GM23338 (cell line): ENCODE results near the gene DCST2. TPM values are rescaled to one million over a fixed set of nuclear protein-coding genes. Genes with fewer than 3 reads are reported as not detected.
A peak's percentile ranks its signal among the peaks of the same experiment; 100 is the strongest.
"Not testable (repeated sequence)": the region's sequence is repeated elsewhere in the genome, so short reads cannot be mapped to it uniquely, and the experiment has no call there.

Experiments used
- ATAC-seq: fragments of 200-7000 bp; cut with Tn5 transposase; 3 replicates; pipeline ENCODE4 v1.9.1; 2020
- DNase-seq: peaks from one replicate; pipeline ENCODE4 v3.0.0-alpha.2; 2015; ENCODE audit warnings: low spot score
- H2AFZ ChIP-seq: fragments of 200-600 bp; sonication (generic); 2 replicates; pipeline ENCODE4 v1.8.0; 2016; ENCODE audit warnings: antibody characterized with exemption, mild to moderate bottlenecking, moderate library complexity
- H3F3A ChIP-seq: fragments of 200-600 bp; sonication (generic); replicated peaks from 2 replicates; pipeline ENCODE4 v1.8.0; 2017; ENCODE audit warnings: antibody characterized with exemption, mixed run types, low read depth
- H3K27ac ChIP-seq: fragments of 200-600 bp; sonication (generic); 2 replicates; pipeline ENCODE4 v1.6.1; 2016; ENCODE audit warnings: low read depth
- H3K27me3 ChIP-seq: fragments of 200-600 bp; sonication (generic); 2 replicates; pipeline ENCODE4 v1.8.0; 2016; ENCODE audit warnings: mild to moderate bottlenecking, mixed run types, moderate library complexity; ENCODE audit not compliant: insufficient read depth
- H3K36me3 ChIP-seq: fragments of 200-600 bp; sonication (generic); 2 replicates; pipeline ENCODE4 v1.8.0; 2016; ENCODE audit warnings: mild to moderate bottlenecking; ENCODE audit not compliant: insufficient read depth
- H3K4me1 ChIP-seq: fragments of 200-600 bp; sonication (generic); 2 replicates; pipeline ENCODE4 v1.8.0; 2016; ENCODE audit warnings: mild to moderate bottlenecking, moderate library complexity; ENCODE audit not compliant: insufficient read depth
- H3K4me2 ChIP-seq: fragments of 200-600 bp; sonication (generic); 2 replicates; pipeline ENCODE4 v1.7.1; 2017; ENCODE audit warnings: mixed run types
- H3K4me3 ChIP-seq: fragments of 200-600 bp; sonication (generic); 2 replicates; pipeline ENCODE4 v1.6.1; 2016; ENCODE audit warnings: mixed run types
- H3K79me2 ChIP-seq: fragments of 200-600 bp; sonication (generic); replicated peaks from 2 replicates; pipeline ENCODE4 v1.8.0; 2017; ENCODE audit warnings: mild to moderate bottlenecking; ENCODE audit not compliant: insufficient read depth
- H3K9me2 ChIP-seq: fragments of 200-600 bp; sonication (generic); 2 replicates; pipeline ENCODE4 v1.8.0; 2017; ENCODE audit not compliant: insufficient read depth
- H4K20me1 ChIP-seq: fragments of 200-600 bp; sonication (generic); replicated peaks from 2 replicates; pipeline ENCODE4 v1.8.0; 2017; ENCODE audit warnings: mild to moderate bottlenecking; ENCODE audit not compliant: insufficient read depth
- H3K27ac Mint-ChIP-seq: 2 replicates; pipeline ENCODE4 v1.8.0; 2020; ENCODE audit warnings: inconsistent platforms, mild to moderate bottlenecking, moderate library complexity, mixed read lengths
- H3K27me3 Mint-ChIP-seq: 3 replicates; pipeline ENCODE4 v1.8.0; 2022; ENCODE audit warnings: low read depth, mild to moderate bottlenecking, moderate library complexity, mixed read lengths, inconsistent platforms; ENCODE audit not compliant: insufficient read depth, poor library complexity
- H3K36me3 Mint-ChIP-seq: 3 replicates; pipeline ENCODE4 v1.8.0; 2021; ENCODE audit warnings: low read depth, mild to moderate bottlenecking, inconsistent platforms, moderate library complexity, mixed read lengths
- H3K4me1 Mint-ChIP-seq: 3 replicates; pipeline ENCODE4 v1.8.0; 2020; ENCODE audit warnings: mild to moderate bottlenecking, inconsistent platforms, mixed read lengths
- H3K4me3 Mint-ChIP-seq: 3 replicates; pipeline ENCODE4 v1.8.0; 2021; ENCODE audit warnings: moderate library complexity, mild to moderate bottlenecking, inconsistent platforms, mixed read lengths
- H3K9me3 Mint-ChIP-seq: 3 replicates; pipeline ENCODE4 v1.8.0; 2020; ENCODE audit warnings: moderate library complexity, mild to moderate bottlenecking, inconsistent platforms, mixed read lengths
- CREB1 ChIP-seq: fragments of 250-450 bp; sonication (Bioruptor Pico); IDR thresholded peaks from 2 replicates; pipeline ENCODE4 v1.5.0; 2020; ENCODE audit warnings: low read depth, mild to moderate bottlenecking, moderate library complexity
- ETS1 ChIP-seq: IDR thresholded peaks from 2 replicates; pipeline ENCODE4 v1.6.1; 2016; ENCODE audit warnings: antibody characterized with exemption
- EZH2 ChIP-seq: fragments of 200-600 bp; sonication (generic); IDR thresholded peaks from one replicate; pipeline ENCODE4 v1.8.0; 2017; ENCODE audit warnings: antibody characterized with exemption, mild to moderate bottlenecking, low read depth; ENCODE audit not compliant: unreplicated experiment
- EZH2phosphoT487 ChIP-seq: fragments of 200-600 bp; sonication (generic); IDR thresholded peaks from one replicate; pipeline ENCODE4 v1.8.1; 2018; ENCODE audit warnings: antibody characterized with exemption; ENCODE audit not compliant: unreplicated experiment
- NANOG ChIP-seq: IDR thresholded peaks from 2 replicates; pipeline ENCODE4 v1.6.1; 2016; ENCODE audit warnings: antibody characterized with exemption, borderline replicate concordance
- POLR2AphosphoS5 ChIP-seq: IDR thresholded peaks from 2 replicates; pipeline ENCODE4 v1.6.1; 2016; ENCODE audit warnings: antibody characterized with exemption, low read depth
- REST ChIP-seq: IDR thresholded peaks from one replicate; pipeline ENCODE4 v1.6.1; 2018; ENCODE audit warnings: antibody characterized with exemption; ENCODE audit not compliant: unreplicated experiment
- STAT1 ChIP-seq: IDR thresholded peaks from one replicate; pipeline ENCODE4 v1.6.1; 2016; ENCODE audit warnings: antibody characterized with exemption; ENCODE audit not compliant: unreplicated experiment
- ZNF114 ChIP-seq: fragments of 250-450 bp; sonication (Bioruptor Pico); IDR thresholded peaks from 2 replicates; pipeline ENCODE4 v1.5.0; 2020; ENCODE audit warnings: mild to moderate bottlenecking, moderate library complexity
- ZNF331 ChIP-seq: fragments of 250-450 bp; sonication (Bioruptor Pico); IDR thresholded peaks from 2 replicates; pipeline ENCODE4 v1.5.0; 2020; ENCODE audit warnings: low read depth, mild to moderate bottlenecking, moderate library complexity
- ZNF462 ChIP-seq: fragments of 250-450 bp; sonication (Bioruptor Pico); IDR thresholded peaks from 2 replicates; pipeline ENCODE4 v1.5.0; 2020; ENCODE audit warnings: mild to moderate bottlenecking, moderate library complexity
- polyA plus RNA-seq: library from polyadenylated mRNA; unstranded; fragments of >200 nt; fragmentation: Nextera tagmentation; extraction: Ambion mirVana; gene quantifications from 2 replicates; pipeline ENCODE4 v1.2.1, GENCODE V29; 2016
- total RNA-seq: library from RNA; depleted of rRNA; stranded (reverse); fragments of >200 nt; shearing (Covaris generic); gene quantifications from 2 replicates; pipeline ENCODE4 v1.2.3, GENCODE V29; 2014

Gene DCST2
- total and polyA plus RNA-seq, 2 experiments from 2014 or later, result 0.78 TPM; not detected in 1

GRCh38 chr1:154977762-154978161, 55.8 kb downstream of the DCST2 start:
- Histone ChIP-seq H4K20me1 (peaks cover 27% of the 10 kb centered on the region), H3K4me1 (peaks cover 18% of the 10 kb centered on the region), H3K79me2 (peaks cover 57% of the 10 kb centered on the region), H3K36me3 (peaks cover 26% of the 10 kb centered on the region; the same call in 1 of the 2 replicates), H3K4me2 (peak overlapping the region; percentile 84; the same call in 1 of the 2 replicates), H3F3A (peaks cover 29% of the 10 kb centered on the region)
- not testable (repeated sequence) for H3K27me3 Mint-ChIP-seq, H3K4me3 ChIP-seq, H3K9me3 Mint-ChIP-seq, H3K9me2 ChIP-seq, H2AFZ ChIP-seq, H3K27me3 ChIP-seq, H3K4me1 Mint-ChIP-seq, H3K4me3 Mint-ChIP-seq, DNase-seq, H3K27ac ChIP-seq, H3K27ac Mint-ChIP-seq, ATAC-seq
- peaks cover 55% of the 10 kb centered on the region for H3K36me3 Mint-ChIP-seq

GRCh38 chr1:154975409-154976059, 58.0 kb downstream of the DCST2 start:
- H2AFZ ChIP-seq, result no peak overlapping the region
- no peak for TF ChIP-seq REST
- TF ChIP-seq ZNF462 (CRISPR knock-in tag), result no peak
- no peak for TF ChIP-seq STAT1
- TF ChIP-seq ETS1, result no peak
- no peak for TF ChIP-seq EZH2phosphoT487
- TF ChIP-seq EZH2, result no peak
- TF ChIP-seq NANOG, result no peak
- TF ChIP-seq CREB1 (CRISPR knock-in tag), result no peak
- no peak for TF ChIP-seq POLR2AphosphoS5
- no peak for TF ChIP-seq ZNF331 (CRISPR knock-in tag)
- TF ChIP-seq ZNF114 (CRISPR knock-in tag), result no peak

More at GRCh38 chr1:154975409-154976059, 58.0 kb downstream of the DCST2 start:
- H3K4me1 ChIP-seq, result peaks cover 24% of the 10 kb centered on the region
- H3K27ac ChIP-seq, result peak overlapping the region; percentile 93
- H3K27me3 ChIP-seq, result no peaks in the 10 kb centered on the region
- H3K79me2 ChIP-seq, result peaks cover 58% of the 10 kb centered on the region
- DNase-seq, result peak; percentile 61
- peak overlapping the region; percentile 82 for H3K4me3 ChIP-seq
- Mint-ChIP-seq H3K36me3 (peaks cover 45% of the 10 kb centered on the region), H3K27me3 (peaks cover 8% of the 10 kb centered on the region), H3K9me3 (peaks cover 3% of the 10 kb centered on the region; the same call in 1 of the 3 replicates), H3K27ac (no peak overlapping the region), H3K4me1 (peaks cover 16% of the 10 kb centered on the region), H3K4me3 (no peak overlapping the region)
- peaks cover 22% of the 10 kb centered on the region for H3F3A ChIP-seq
- H4K20me1 ChIP-seq, result peaks cover 27% of the 10 kb centered on the region
- ATAC-seq, result no peak
- peak overlapping the region; percentile 84 for H3K4me2 ChIP-seq
- H3K36me3 ChIP-seq, result peaks cover 22% of the 10 kb centered on the region; the same call in 1 of the 2 replicates
- no peaks in the 10 kb centered on the region for H3K9me2 ChIP-seq
